ENCODE data around the gene NUDT12.

The NUDT12 gene

GRCh38 chr5:103562453-103563157, at the start of gene NUDT12:
NUDT12 (minus strand) TSS chr5:103562789; CDS start chr5:103560248, 2,541 bp downstream.
- peak; percentile 63 for DNase-seq (ENCODE audit: low spot score)

- DNase-seq (ENCODE audit: low spot score) = no peak
These were observed 44.8 kb upstream of the NUDT12 start for GRCh38 chr5:103607346-103607745.

GRCh38 chr5:103605277-103605676, 42.7 kb upstream of the NUDT12 start:
- no peak for DNase-seq (ENCODE audit: low spot score)

GRCh38 chr5:103602438-103602837, 39.8 kb upstream of the NUDT12 start:
- DNase-seq (ENCODE audit: low spot score) = no peak

- no peak for DNase-seq (ENCODE audit: low spot score)
These were observed 38.7 kb upstream of the NUDT12 start for GRCh38 chr5:103601314-103601713.

- DNase-seq (ENCODE audit: low spot score) = no peak
These were observed 37.5 kb upstream of the NUDT12 start for GRCh38 chr5:103600086-103600485.

GRCh38 chr5:103598997-103599566, 36.5 kb upstream of the NUDT12 start:
- no peak for DNase-seq (ENCODE audit: low spot score)

GRCh38 chr5:103590221-103590620, 27.6 kb upstream of the NUDT12 start:
- DNase-seq (ENCODE audit: low spot score) = no peak

GRCh38 chr5:103589776-103590175, 27.2 kb upstream of the NUDT12 start:
- no peak for DNase-seq (ENCODE audit: low spot score)

GRCh38 chr5:103589357-103589756, 26.8 kb upstream of the NUDT12 start:
- DNase-seq (ENCODE audit: low spot score) = peak; percentile 45

- peak; percentile 12 for DNase-seq (ENCODE audit: low spot score)
These were observed 24.7 kb upstream of the NUDT12 start for GRCh38 chr5:103587185-103587748.

GRCh38 chr5:103582364-103582763, 19.8 kb upstream of the NUDT12 start:
- no peak for DNase-seq (ENCODE audit: low spot score)

GRCh38 chr5:103573411-103573810, 10.8 kb upstream of the NUDT12 start:
- no peak for DNase-seq (ENCODE audit: low spot score)

- no peak for DNase-seq (ENCODE audit: low spot score)
These were observed 9.9 kb upstream of the NUDT12 start for GRCh38 chr5:103572454-103572853.

GRCh38 chr5:103571730-103572129, 9.1 kb upstream of the NUDT12 start:
- DNase-seq (ENCODE audit: low spot score) = no peak

- DNase-seq (ENCODE audit: low spot score) = no peak
These were observed 6.9 kb upstream of the NUDT12 start for GRCh38 chr5:103569313-103570060.

- DNase-seq (ENCODE audit: low spot score) = no peak
These were observed 3.1 kb upstream of the NUDT12 start for GRCh38 chr5:103565719-103566118.

- DNase-seq (ENCODE audit: low spot score) = no peak
These were observed 720 bp downstream of the NUDT12 start for GRCh38 chr5:103561685-103562452.

- no peak for DNase-seq (ENCODE audit: low spot score)
These were observed 1.8 kb downstream of the NUDT12 start for GRCh38 chr5:103560826-103561225.

- DNase-seq (ENCODE audit: low spot score) = no peak
These were observed 15.7 kb downstream of the NUDT12 start for GRCh38 chr5:103546858-103547257.

GRCh38 chr5:103542441-103542840, 20.1 kb downstream of the NUDT12 start:
- no peak for DNase-seq (ENCODE audit: low spot score)

- DNase-seq (ENCODE audit: low spot score) = no peak
These were observed 21.0 kb downstream of the NUDT12 start for GRCh38 chr5:103541569-103541968.
